Neuronal stem cell (in vitro differentiated cells): ENCODE data around the gene BST1.

Source experiments
- DNase-seq: peaks from one replicate; pipeline ENCODE4 v3.0.0-alpha.2; 2013; ENCODE audit warnings: low spot score
- H2AFZ ChIP-seq: one replicate; pipeline ENCODE4 v1.6.1; 2013; ENCODE audit warnings: mild to moderate bottlenecking, low read length, inconsistent platforms
- H2AK5ac ChIP-seq: 2 replicates; pipeline ENCODE4 v1.6.1; 2013; ENCODE audit warnings: low read depth, mild to moderate bottlenecking, inconsistent platforms, low read length, moderate library complexity, mixed read lengths
- H2BK120ac ChIP-seq: 2 replicates; pipeline ENCODE4 v1.6.1; 2013; ENCODE audit warnings: low read depth, mild to moderate bottlenecking, inconsistent platforms, low read length, moderate library complexity, mixed read lengths
- H2BK12ac ChIP-seq: one replicate; pipeline ENCODE4 v1.6.1; 2013; ENCODE audit warnings: low read length, inconsistent platforms
- H2BK15ac ChIP-seq: 2 replicates; pipeline ENCODE4 v1.6.1; 2013; ENCODE audit warnings: mild to moderate bottlenecking, low read length, inconsistent platforms, mixed read lengths
- H2BK5ac ChIP-seq: one replicate; pipeline ENCODE4 v1.6.1; 2013; ENCODE audit warnings: inconsistent platforms, mild to moderate bottlenecking, low read length, moderate library complexity
- H3K14ac ChIP-seq: one replicate; pipeline ENCODE4 v1.6.1; 2013; ENCODE audit warnings: low read length, inconsistent platforms
- H3K18ac ChIP-seq: 2 replicates; pipeline ENCODE4 v1.6.1; 2013; ENCODE audit warnings: low read length, inconsistent platforms
- H3K23ac ChIP-seq: 2 replicates; pipeline ENCODE4 v1.6.1; 2013; ENCODE audit warnings: low read depth, mild to moderate bottlenecking, mixed read lengths, low read length, inconsistent platforms; ENCODE audit not compliant: poor library complexity
- H3K27ac ChIP-seq: replicated peaks from 3 replicates; pipeline ENCODE4 v1.5.1; 2013; ENCODE audit warnings: low read length, inconsistent platforms
- H3K27me3 ChIP-seq, 3 experiments: 2 replicates each; pipeline ENCODE4 v1.6.1; 2013; ENCODE audit warnings: low read length in 3 of 3, mild to moderate bottlenecking in 2 of 3, inconsistent platforms in 1 of 3, low read depth in 1 of 3, mixed read lengths in 1 of 3, moderate library complexity in 1 of 3; ENCODE audit not compliant: control insufficient read depth in 3 of 3, insufficient read depth in 3 of 3
- H3K36me3 ChIP-seq, 2 donors: replicated peaks in 1 of 2; 2 replicates each; pipeline ENCODE4 v1.6.1; 2013; ENCODE audit warnings: low read length in 2 of 2; ENCODE audit not compliant: control insufficient read depth in 2 of 2, insufficient read depth in 2 of 2
- H3K4ac ChIP-seq: 2 replicates; pipeline ENCODE4 v1.6.1; 2013; ENCODE audit warnings: inconsistent platforms, mild to moderate bottlenecking, low read length, moderate library complexity
- H3K4me1 ChIP-seq, 2 donors: 1 replicate in 1 of 2; 2 replicates in 1 of 2; pipeline ENCODE4 v1.6.1; 2013; ENCODE audit warnings: low read length in 2 of 2, low read depth in 1 of 2; ENCODE audit not compliant: control insufficient read depth in 2 of 2, insufficient read depth in 1 of 2
- H3K4me2 ChIP-seq: one replicate; pipeline ENCODE4 v1.6.1; 2013; ENCODE audit warnings: mild to moderate bottlenecking, low read length, inconsistent platforms; ENCODE audit not compliant: insufficient read depth, poor library complexity, severe bottlenecking
- H3K4me3 ChIP-seq, 2 donors: 2 replicates each; pipeline ENCODE4 v1.5.1; 2013; ENCODE audit warnings: low read length in 2 of 2, mild to moderate bottlenecking in 2 of 2, inconsistent platforms in 1 of 2, moderate library complexity in 1 of 2
- H3K79me1 ChIP-seq: one replicate; pipeline ENCODE4 v1.6.1; 2013; ENCODE audit warnings: low read depth, mild to moderate bottlenecking, inconsistent platforms, low read length, moderate library complexity
- H3K9ac ChIP-seq: one replicate; pipeline ENCODE4 v1.6.1; 2013; ENCODE audit warnings: mild to moderate bottlenecking, low read depth, low read length, inconsistent platforms; ENCODE audit not compliant: poor library complexity
- H3K9me3 ChIP-seq, 2 donors: replicated peaks in 1 of 2; 2 replicates each; pipeline versions ENCODE3 to v1.6.1; 2013; ENCODE audit warnings: low read length in 2 of 2, mild to moderate bottlenecking in 2 of 2, inconsistent platforms in 1 of 2, low read depth in 1 of 2, mixed read lengths in 1 of 2, moderate library complexity in 1 of 2; ENCODE audit not compliant: control insufficient read depth in 2 of 2, insufficient read depth in 1 of 2
- H4K8ac ChIP-seq: one replicate; pipeline ENCODE4 v1.6.1; 2013; ENCODE audit warnings: low read depth, mild to moderate bottlenecking, inconsistent platforms, low read length, moderate library complexity
- H4K91ac ChIP-seq: one replicate; pipeline ENCODE4 v1.6.1; 2013; ENCODE audit warnings: low read length, low read depth, mild to moderate bottlenecking, inconsistent platforms; ENCODE audit not compliant: poor library complexity
- WGBS, 2 donors: extraction: QIAGEN DNeasy Blood & Tissue Kit; methylation state at CpG; one replicate each; pipeline ENCODE4 v1.1.7; 2013; ENCODE audit warnings: missing lambda C conversion rate in 2 of 2, mixed read lengths in 1 of 2; ENCODE audit not compliant: insufficient read length in 2 of 2, insufficient replicate concordance in 1 of 2; ENCODE audit errors: extremely low coverage in 2 of 2; 5-methylcytosine and 5-hydroxymethylcytosine counted together

The BST1 gene

GRCh38 chr4:15778289-15779241 is 75.7 kb downstream of the BST1 start, which contains the start of gene CD38:
TSS of gene CD38 (plus strand) at chr4:15778328. CDS start at chr4:15778415, 87 bp downstream.
- Histone ChIP-seq H2AFZ (peak within 1 kb of the TSS; percentile 87), H3K27me3 (peaks cover 4 to 79% (median 19%) of the 10 kb centered on the region in 3 experiments), H3K18ac (peak within 1 kb of the TSS; percentile 77), H3K79me1 (peaks cover 1% of the 10 kb centered on the region), H3K23ac (no peak within 1 kb of the TSS), H3K9ac (peak within 1 kb of the TSS; percentile 86), H2AK5ac (no peak within 1 kb of the TSS), H2BK12ac (no peak within 1 kb of the TSS), H3K9me3 (no peaks in the 10 kb centered on the region), H3K4ac (no peak within 1 kb of the TSS), H3K4me2 (peak within 1 kb of the TSS; percentile 99), H3K14ac (peak within 1 kb of the TSS; percentile 95), H4K8ac (no peak within 1 kb of the TSS), H3K4me3 (peak within 1 kb of the TSS; percentile 37 to 77), H3K36me3 (no peaks in the 10 kb centered on the region), H4K91ac (no peak within 1 kb of the TSS), H2BK120ac (no peak within 1 kb of the TSS), H2BK15ac (peak within 1 kb of the TSS; percentile 63), H3K4me1 (peaks cover 0 to 8% of the 10 kb centered on the region in 2 donors), H3K27ac (no peak within 1 kb of the TSS), H2BK5ac (no peak within 1 kb of the TSS)
- peak; percentile 11 for DNase-seq
- no CpG with 5 or more reads among the region's 76 CpGs for WGBS, 2 donors

- no peak overlapping the region for H4K91ac ChIP-seq
- peak overlapping the region; percentile 87 for H2AFZ ChIP-seq
- peak; percentile 36 for DNase-seq
- no peak overlapping the region for H2AK5ac ChIP-seq
- H2BK5ac ChIP-seq = no peak overlapping the region
- no peak overlapping the region for H3K4ac ChIP-seq
- H3K23ac ChIP-seq = no peak overlapping the region
- peaks cover 1% of the 10 kb centered on the region for H3K79me1 ChIP-seq
- H2BK12ac ChIP-seq = no peak overlapping the region
- H3K27ac ChIP-seq = no peak overlapping the region
- H3K4me1 ChIP-seq = peaks cover 0 to 8% of the 10 kb centered on the region in 2 donors
- no CpG with 5 or more reads among the region's 14 CpGs for WGBS, 2 donors
- H2BK120ac ChIP-seq = no peak overlapping the region
- peak overlapping the region in 1 of 2 donors; percentile 37 for H3K4me3 ChIP-seq
- H3K4me2 ChIP-seq = peak overlapping the region; percentile 99
- no peak overlapping the region for H4K8ac ChIP-seq
- H3K18ac ChIP-seq = no peak overlapping the region
- H2BK15ac ChIP-seq = no peak overlapping the region
- H3K9ac ChIP-seq = no peak overlapping the region
- no peak overlapping the region for H3K14ac ChIP-seq
- peaks cover 4 to 73% (median 19%) of the 10 kb centered on the region in 3 experiments for H3K27me3 ChIP-seq
- no peaks in the 10 kb centered on the region for H3K36me3 ChIP-seq
- H3K9me3 ChIP-seq = no peaks in the 10 kb centered on the region
These were observed 76.4 kb downstream of the BST1 start for GRCh38 chr4:15779306-15779705.

DNA sequence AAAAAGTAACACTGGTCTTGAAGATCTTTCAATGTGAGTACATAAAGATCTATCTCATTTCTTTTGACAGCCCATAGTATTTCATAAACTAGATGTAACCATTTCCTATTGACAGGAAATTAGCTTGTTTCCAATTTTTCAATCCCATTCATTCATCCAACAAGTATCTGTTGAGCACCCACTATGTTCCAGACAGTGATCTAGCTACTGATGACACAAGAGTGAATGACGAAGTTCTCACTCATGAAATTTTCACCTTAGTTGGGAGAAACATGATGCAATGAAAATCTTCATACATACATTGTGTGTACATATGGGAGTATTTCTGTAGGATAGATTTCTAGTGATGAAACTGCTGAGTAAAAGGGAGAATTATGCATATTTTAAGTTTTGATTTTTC is 76.9 kb downstream of the BST1 start:
- no peak overlapping the region for H3K4ac ChIP-seq
- H2BK5ac ChIP-seq = no peak overlapping the region
- H3K23ac ChIP-seq = no peak overlapping the region
- no peak overlapping the region for H3K9ac ChIP-seq
- no peak overlapping the region for H2AK5ac ChIP-seq
- H3K36me3 ChIP-seq = no peaks in the 10 kb centered on the region
- no peaks in the 10 kb centered on the region for H3K9me3 ChIP-seq
- H3K27ac ChIP-seq = no peak overlapping the region
- peaks cover 4 to 68% (median 19%) of the 10 kb centered on the region in 3 experiments for H3K27me3 ChIP-seq
- H3K4me2 ChIP-seq = no peak overlapping the region
- no peak overlapping the region for H4K8ac ChIP-seq
- peak overlapping the region; percentile 87 for H2AFZ ChIP-seq
- no peak overlapping the region for H3K4me3 ChIP-seq
- no peak overlapping the region for H3K14ac ChIP-seq
- H2BK120ac ChIP-seq = no peak overlapping the region
- peaks cover 1% of the 10 kb centered on the region for H3K79me1 ChIP-seq
- peaks cover 0 to 8% of the 10 kb centered on the region in 2 donors for H3K4me1 ChIP-seq
- no peak for DNase-seq
- WGBS, 2 donors = no CpG with 5 or more reads among the region's 1 CpG
- no peak overlapping the region for H2BK15ac ChIP-seq
- H3K18ac ChIP-seq = no peak overlapping the region
- H4K91ac ChIP-seq = no peak overlapping the region
- H2BK12ac ChIP-seq = no peak overlapping the region

DNA sequence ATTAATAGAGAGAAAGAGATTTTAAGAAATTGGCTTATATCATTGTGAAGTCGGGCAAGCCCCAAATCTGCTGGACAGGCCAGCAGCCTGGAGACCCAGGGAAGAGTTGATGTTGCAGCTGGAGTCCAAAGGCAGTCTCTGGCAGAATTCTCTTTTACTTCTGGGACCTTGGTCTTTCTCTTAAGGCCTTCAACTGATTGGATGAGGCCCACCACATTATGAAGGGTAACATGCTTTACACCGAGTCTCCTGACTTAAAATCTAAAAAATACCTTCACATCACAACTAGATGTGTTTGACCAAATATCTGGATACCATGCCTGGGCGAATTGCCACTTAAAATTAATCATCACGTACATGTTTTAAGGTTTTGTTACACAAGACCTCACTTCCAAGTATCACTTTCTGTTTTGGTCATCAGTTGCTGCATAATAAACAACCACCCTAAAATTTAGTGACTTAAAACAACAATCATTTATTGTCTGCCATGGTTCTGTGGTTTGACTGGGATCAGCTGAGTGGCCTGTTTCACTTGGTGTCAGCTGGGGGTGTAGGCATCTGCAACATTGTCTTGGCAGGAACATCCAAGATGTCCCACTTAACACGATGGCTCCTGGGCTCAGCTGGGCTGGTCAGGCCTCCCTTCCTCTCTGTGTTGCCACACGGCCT is 78.7 kb downstream of the BST1 start:
- Histone ChIP-seq H3K9me3 (no peaks in the 10 kb centered on the region), H3K36me3 (no peaks in the 10 kb centered on the region), H3K18ac (no peak overlapping the region), H3K27ac (no peak overlapping the region), H3K4me1 (peaks cover 0 to 8% of the 10 kb centered on the region in 2 donors), H3K4me2 (no peak overlapping the region), H3K14ac (no peak overlapping the region), H3K23ac (no peak overlapping the region), H4K91ac (no peak overlapping the region), H2AFZ (no peak overlapping the region), H2BK120ac (no peak overlapping the region), H3K4ac (no peak overlapping the region), H3K4me3 (no peak overlapping the region), H3K9ac (no peak overlapping the region), H2BK15ac (no peak overlapping the region), H2AK5ac (no peak overlapping the region), H3K79me1 (peaks cover 1% of the 10 kb centered on the region), H2BK5ac (no peak overlapping the region), H4K8ac (no peak overlapping the region), H3K27me3 (peaks cover 4 to 54% (median 19%) of the 10 kb centered on the region in 3 experiments), H2BK12ac (no peak overlapping the region)
- WGBS, 2 donors = no CpG with 5 or more reads among the region's 6 CpGs
- no peak for DNase-seq
